Measurements from ENCODE around the gene CHRM2. TPM values are rescaled to one million over a fixed set of nuclear protein-coding genes. Genes with fewer than 3 reads are reported as not detected.

CHRM2 gene
- total RNA-seq, 1 donor from 2014 or later, result 0.52 TPM

GRCh38 chr7:136869991-136870865, 1.8 kb downstream of the CHRM2 start:
- Histone ChIP-seq H3K4me3 (ENCODE audit: low read length in 3 of 3) (peak overlapping the region in 1 of 3 donors; percentile 35), H3K9ac (ENCODE audit: low read depth in 1 of 3, low read length in 3 of 3) (no peak overlapping the region), H3K36me3 (ENCODE audit: control insufficient read depth in 3 of 3, insufficient read depth in 3 of 3, low read length in 3 of 3) (no peaks in the 10 kb centered on the region), H3K9me3 (ENCODE audit: control insufficient read depth in 3 of 3, low read length in 3 of 3) (no peaks in the 10 kb centered on the region), H3K4me1 (ENCODE audit: control insufficient read depth in 3 of 3, insufficient read depth in 3 of 3, low read length in 3 of 3) (peaks cover 3 to 12% (median 6%) of the 10 kb centered on the region in 3 donors), H3K27me3 (ENCODE audit: control insufficient read depth in 3 of 3, insufficient read depth in 3 of 3, low read length in 3 of 3) (peaks cover 37 to 49% (median 38%) of the 10 kb centered on the region in 3 donors), H3K27ac (ENCODE audit: low read depth, low read length) (no peak overlapping the region)

- Histone ChIP-seq H3K27me3 (ENCODE audit: control insufficient read depth in 3 of 3, insufficient read depth in 3 of 3, low read length in 3 of 3) (peaks cover 37 to 49% (median 38%) of the 10 kb centered on the region in 3 donors), H3K9ac (ENCODE audit: low read depth in 1 of 3, low read length in 3 of 3) (no peak overlapping the region), H3K9me3 (ENCODE audit: control insufficient read depth in 3 of 3, low read length in 3 of 3) (no peaks in the 10 kb centered on the region), H3K27ac (ENCODE audit: low read depth, low read length) (no peak overlapping the region), H3K4me1 (ENCODE audit: control insufficient read depth in 3 of 3, insufficient read depth in 3 of 3, low read length in 3 of 3) (peaks cover 3 to 12% (median 6%) of the 10 kb centered on the region in 3 donors), H3K4me3 (ENCODE audit: low read length in 3 of 3) (peak overlapping the region in 1 of 3 donors; percentile 35), H3K36me3 (ENCODE audit: control insufficient read depth in 3 of 3, insufficient read depth in 3 of 3, low read length in 3 of 3) (no peaks in the 10 kb centered on the region)
Observed at GRCh38 chr7:136870866-136871487, 2.5 kb downstream of the CHRM2 start.

GRCh38 chr7:136874393-136875032, 6.1 kb downstream of the CHRM2 start:
- Histone ChIP-seq H3K4me1 (ENCODE audit: control insufficient read depth in 3 of 3, insufficient read depth in 3 of 3, low read length in 3 of 3) (peaks cover 0 to 8% (median 0%) of the 10 kb centered on the region in 3 donors), H3K36me3 (ENCODE audit: control insufficient read depth in 3 of 3, insufficient read depth in 3 of 3, low read length in 3 of 3) (no peaks in the 10 kb centered on the region), H3K27ac (ENCODE audit: low read depth, low read length) (no peak overlapping the region), H3K9me3 (ENCODE audit: control insufficient read depth in 3 of 3, low read length in 3 of 3) (no peaks in the 10 kb centered on the region), H3K27me3 (ENCODE audit: control insufficient read depth in 3 of 3, insufficient read depth in 3 of 3, low read length in 3 of 3) (peaks cover 21 to 34% (median 22%) of the 10 kb centered on the region in 3 donors), H3K4me3 (ENCODE audit: low read length in 3 of 3) (no peak overlapping the region), H3K9ac (ENCODE audit: low read depth in 1 of 3, low read length in 3 of 3) (no peak overlapping the region)

- Histone ChIP-seq H3K4me1 (ENCODE audit: control insufficient read depth in 3 of 3, insufficient read depth in 3 of 3, low read length in 3 of 3) (no peaks in the 10 kb centered on the region), H3K9me3 (ENCODE audit: control insufficient read depth in 3 of 3, low read length in 3 of 3) (no peaks in the 10 kb centered on the region)
Observed at GRCh38 chr7:136877509-136877908, 9.1 kb downstream of the CHRM2 start.

GRCh38 chr7:136877990-136878389, 9.5 kb downstream of the CHRM2 start:
- Histone ChIP-seq H3K9me3 (ENCODE audit: control insufficient read depth in 3 of 3, low read length in 3 of 3) (no peaks in the 10 kb centered on the region), H3K27ac (ENCODE audit: low read depth, low read length) (no peak overlapping the region), H3K36me3 (ENCODE audit: control insufficient read depth in 3 of 3, insufficient read depth in 3 of 3, low read length in 3 of 3) (no peaks in the 10 kb centered on the region), H3K4me1 (ENCODE audit: control insufficient read depth in 3 of 3, insufficient read depth in 3 of 3, low read length in 3 of 3) (no peaks in the 10 kb centered on the region), H3K9ac (ENCODE audit: low read depth in 1 of 3, low read length in 3 of 3) (no peak overlapping the region), H3K4me3 (ENCODE audit: low read length in 3 of 3) (no peak overlapping the region), H3K27me3 (ENCODE audit: control insufficient read depth in 3 of 3, insufficient read depth in 3 of 3, low read length in 3 of 3) (peaks cover 0 to under 1% (median 0%) of the 10 kb centered on the region in 3 donors)

More at GRCh38 chr7:136877509-136877908, 9.1 kb downstream of the CHRM2 start:
- Histone ChIP-seq H3K27me3 (ENCODE audit: control insufficient read depth in 3 of 3, insufficient read depth in 3 of 3, low read length in 3 of 3) (peaks cover 0 to 5% (median 2%) of the 10 kb centered on the region in 3 donors), H3K27ac (ENCODE audit: low read depth, low read length) (no peak overlapping the region), H3K36me3 (ENCODE audit: control insufficient read depth in 3 of 3, insufficient read depth in 3 of 3, low read length in 3 of 3) (no peaks in the 10 kb centered on the region), H3K9ac (ENCODE audit: low read depth in 1 of 3, low read length in 3 of 3) (no peak overlapping the region), H3K4me3 (ENCODE audit: low read length in 3 of 3) (no peak overlapping the region)

GRCh38 chr7:136878878-136879277, 10.4 kb downstream of the CHRM2 start:
- Histone ChIP-seq H3K27me3 (ENCODE audit: control insufficient read depth in 3 of 3, insufficient read depth in 3 of 3, low read length in 3 of 3) (no peaks in the 10 kb centered on the region), H3K27ac (ENCODE audit: low read depth, low read length) (no peak overlapping the region), H3K9me3 (ENCODE audit: control insufficient read depth in 3 of 3, low read length in 3 of 3) (no peaks in the 10 kb centered on the region), H3K9ac (ENCODE audit: low read depth in 1 of 3, low read length in 3 of 3) (no peak overlapping the region), H3K36me3 (ENCODE audit: control insufficient read depth in 3 of 3, insufficient read depth in 3 of 3, low read length in 3 of 3) (no peaks in the 10 kb centered on the region), H3K4me3 (ENCODE audit: low read length in 3 of 3) (no peak overlapping the region), H3K4me1 (ENCODE audit: control insufficient read depth in 3 of 3, insufficient read depth in 3 of 3, low read length in 3 of 3) (no peaks in the 10 kb centered on the region)

GRCh38 chr7:136883046-136883445, 14.6 kb downstream of the CHRM2 start:
- Histone ChIP-seq H3K4me1 (ENCODE audit: control insufficient read depth in 3 of 3, insufficient read depth in 3 of 3, low read length in 3 of 3) (no peaks in the 10 kb centered on the region), H3K27me3 (ENCODE audit: control insufficient read depth in 3 of 3, insufficient read depth in 3 of 3, low read length in 3 of 3) (no peaks in the 10 kb centered on the region), H3K27ac (ENCODE audit: low read depth, low read length) (no peak overlapping the region), H3K4me3 (ENCODE audit: low read length in 3 of 3) (no peak overlapping the region), H3K9ac (ENCODE audit: low read depth in 1 of 3, low read length in 3 of 3) (no peak overlapping the region), H3K9me3 (ENCODE audit: control insufficient read depth in 3 of 3, low read length in 3 of 3) (no peaks in the 10 kb centered on the region), H3K36me3 (ENCODE audit: control insufficient read depth in 3 of 3, insufficient read depth in 3 of 3, low read length in 3 of 3) (no peaks in the 10 kb centered on the region)

GRCh38 chr7:136884492-136884891, 16.0 kb downstream of the CHRM2 start:
- no peak overlapping the region for H3K27ac ChIP-seq (ENCODE audit: low read depth, low read length)
- H3K4me1 ChIP-seq (ENCODE audit: control insufficient read depth in 3 of 3, insufficient read depth in 3 of 3, low read length in 3 of 3), result no peaks in the 10 kb centered on the region

GRCh38 chr7:136887317-136887716, 18.9 kb downstream of the CHRM2 start:
- Histone ChIP-seq H3K4me1 (ENCODE audit: control insufficient read depth in 3 of 3, insufficient read depth in 3 of 3, low read length in 3 of 3) (no peaks in the 10 kb centered on the region), H3K27ac (ENCODE audit: low read depth, low read length) (no peak overlapping the region), H3K36me3 (ENCODE audit: control insufficient read depth in 3 of 3, insufficient read depth in 3 of 3, low read length in 3 of 3) (no peaks in the 10 kb centered on the region)

More at GRCh38 chr7:136884492-136884891, 16.0 kb downstream of the CHRM2 start:
- H3K9ac ChIP-seq (ENCODE audit: low read depth in 1 of 3, low read length in 3 of 3), result no peak overlapping the region
- no peaks in the 10 kb centered on the region for H3K27me3 ChIP-seq (ENCODE audit: control insufficient read depth in 3 of 3, insufficient read depth in 3 of 3, low read length in 3 of 3)
- no peak overlapping the region for H3K4me3 ChIP-seq (ENCODE audit: low read length in 3 of 3)
- H3K36me3 ChIP-seq (ENCODE audit: control insufficient read depth in 3 of 3, insufficient read depth in 3 of 3, low read length in 3 of 3), result no peaks in the 10 kb centered on the region
- no peaks in the 10 kb centered on the region for H3K9me3 ChIP-seq (ENCODE audit: control insufficient read depth in 3 of 3, low read length in 3 of 3)

More at GRCh38 chr7:136887317-136887716, 18.9 kb downstream of the CHRM2 start:
- H3K27me3 ChIP-seq (ENCODE audit: control insufficient read depth in 3 of 3, insufficient read depth in 3 of 3, low read length in 3 of 3), result no peaks in the 10 kb centered on the region
- no peak overlapping the region for H3K4me3 ChIP-seq (ENCODE audit: low read length in 3 of 3)
- H3K9me3 ChIP-seq (ENCODE audit: control insufficient read depth in 3 of 3, low read length in 3 of 3), result no peaks in the 10 kb centered on the region
- H3K9ac ChIP-seq (ENCODE audit: low read depth in 1 of 3, low read length in 3 of 3), result no peak overlapping the region
